ENCODE measurements around the gene ARID4B.

Gene ARID4B

GRCh38 chr1:235131961-235132360 lies 196.0 kb downstream of the ARID4B start:
- H3K27ac ChIP-seq (ENCODE audit: extremely low read depth, low read depth, low read length) = no peak overlapping the region
- POLR2A ChIA-PET = interaction anchor here (0.6 to 1.4 kb wide), 2 partner anchors 24 to 51 kb away, joined by 3 to 5 read pairs; no protein-coding TSS in a partner anchor
- H3K4me3 ChIP-seq (ENCODE audit: low read depth, low read length) = no peak overlapping the region
- no peaks in the 10 kb centered on the region for H3K9me3 ChIP-seq (ENCODE audit: control insufficient read depth, insufficient read depth, low read depth, low read length)
- no peaks in the 10 kb centered on the region for H3K4me1 ChIP-seq (ENCODE audit: control insufficient read depth, insufficient read depth, low read length)
- CTCF ChIA-PET = interaction anchor here (0.8 kb wide), 1 partner anchor 285 kb away, joined by 6 read pairs; no protein-coding TSS in a partner anchor
- TF ChIP-seq TRIM28 (IDR thresholded peaks at IDR 0.05; ENCODE audit: borderline replicate concordance, low read length) = no peak
- no peak for TF ChIP-seq GLI2 (tag by site-specific recombination; IDR thresholded peaks at IDR 0.05; ENCODE audit: borderline replicate concordance, low read depth)
- H3K36me3 ChIP-seq (ENCODE audit: control insufficient read depth in 2 of 2, insufficient read depth in 1 of 2, low read length in 2 of 2) = peaks cover 49 to 60% of the 10 kb centered on the region in 2 experiments

- H3K36me3 ChIP-seq (ENCODE audit: control insufficient read depth in 2 of 2, insufficient read depth in 1 of 2, low read length in 2 of 2) = peaks cover 47 to 58% of the 10 kb centered on the region in 2 experiments
- TF ChIP-seq ZNF292 (tag by site-specific recombination; IDR thresholded peaks at IDR 0.05; ENCODE audit: borderline replicate concordance, low read depth) = no peak
- TF ChIP-seq ZBTB21 (tag by site-specific recombination; IDR thresholded peaks at IDR 0.05) = no peak
- TF ChIP-seq ZNF404 (tag by site-specific recombination; IDR thresholded peaks at IDR 0.05) = no peak
- TF ChIP-seq ZNF544 (tag by site-specific recombination; IDR thresholded peaks at IDR 0.05) = no peak
- no peak for TF ChIP-seq ZNF239 (tag by site-specific recombination; IDR thresholded peaks at IDR 0.05)
- TF ChIP-seq ZNF692 (tag by site-specific recombination; IDR thresholded peaks at IDR 0.05) = no peak
- H3K27ac ChIP-seq (ENCODE audit: extremely low read depth, low read depth, low read length) = no peak overlapping the region
- POLR2A ChIA-PET = interaction anchor here (0.7 to 2.6 kb wide), 4 partner anchors 8 to 94 kb away, joined by 3 to 19 read pairs (median 9); partner anchors contain the start of gene RBM34
- H3K4me1 ChIP-seq (ENCODE audit: control insufficient read depth, insufficient read depth, low read length) = no peaks in the 10 kb centered on the region
- H3K9me3 ChIP-seq (ENCODE audit: control insufficient read depth, insufficient read depth, low read depth, low read length) = no peaks in the 10 kb centered on the region
- CTCF ChIA-PET = no interaction called here
- no peak overlapping the region for H3K4me3 ChIP-seq (ENCODE audit: low read depth, low read length)
These were observed 197.2 kb downstream of the ARID4B start for GRCh38 chr1:235130766-235131270.

- H3K4me3 ChIP-seq (ENCODE audit: low read depth, low read length) = no peak overlapping the region
- no peaks in the 10 kb centered on the region for H3K9me3 ChIP-seq (ENCODE audit: control insufficient read depth, insufficient read depth, low read depth, low read length)
- TF ChIP-seq GLI4 (tag by site-specific recombination; IDR thresholded peaks at IDR 0.05) = no peak
- no peak for TF ChIP-seq ZNF202 (tag by site-specific recombination; IDR thresholded peaks at IDR 0.05; ENCODE audit: borderline replicate concordance)
- 0 out of 2 replicates have a peak, but pooled peaks have one; percentile 11 for TF ChIP-seq SCRT1 (tag by site-specific recombination; IDR thresholded peaks at IDR 0.05; ENCODE audit: borderline replicate concordance)
- no peak for TF ChIP-seq ZNF366 (tag by site-specific recombination; conservative IDR thresholded peaks at IDR 0.05)
- CTCF ChIA-PET = interaction anchor here (0.6 kb wide), 1 partner anchor 248 kb away, joined by 3 read pairs; no protein-coding TSS in a partner anchor
- POLR2A ChIA-PET = interaction anchor here (0.7 to 2.6 kb wide), 5 partner anchors 9 to 95 kb away, joined by 3 to 19 read pairs (median 4); partner anchors contain the start of gene RBM34
- H3K36me3 ChIP-seq (ENCODE audit: control insufficient read depth in 2 of 2, insufficient read depth in 1 of 2, low read length in 2 of 2) = peaks cover 45 to 54% of the 10 kb centered on the region in 2 experiments
- no peak overlapping the region for H3K27ac ChIP-seq (ENCODE audit: extremely low read depth, low read depth, low read length)
- no peaks in the 10 kb centered on the region for H3K4me1 ChIP-seq (ENCODE audit: control insufficient read depth, insufficient read depth, low read length)
These were observed 198.0 kb downstream of the ARID4B start for GRCh38 chr1:235129774-235130570.

GRCh38 chr1:235128456-235129328 lies 199.3 kb downstream of the ARID4B start, which contains the start of gene TOMM20:
Gene TOMM20 (minus strand): TSS chr1:235128837. CDS start chr1:235128715, 122 bp downstream.
- H3K4me3 ChIP-seq (ENCODE audit: low read depth, low read length) = peak within 1 kb of the TSS; percentile 59
- peaks cover 41 to 58% of the 10 kb centered on the region in 2 experiments for H3K36me3 ChIP-seq (ENCODE audit: control insufficient read depth in 2 of 2, insufficient read depth in 1 of 2, low read length in 2 of 2)
- no peaks in the 10 kb centered on the region for H3K9me3 ChIP-seq (ENCODE audit: control insufficient read depth, insufficient read depth, low read depth, low read length)
- H3K4me1 ChIP-seq (ENCODE audit: control insufficient read depth, insufficient read depth, low read length) = peaks cover 2% of the 10 kb centered on the region; the same call in 1 of the 2 replicates
- ChIA-PET CTCF (interaction anchor here (0.7 kb wide), 1 partner anchor 812 kb away, joined by 3 read pairs; no protein-coding TSS in a partner anchor), POLR2A (interaction anchor here (0.8 to 2.6 kb wide), 9 partner anchors 9 to 32 kb away, joined by 3 to 19 read pairs (median 3); partner anchors contain the start of gene RBM34)
- peak within 1 kb of the TSS; percentile 91 for H3K27ac ChIP-seq (ENCODE audit: extremely low read depth, low read depth, low read length)
- TF ChIP-seq MEIS1 (CRISPR knock-in tag; IDR thresholded peaks at IDR 0.05; ENCODE audit: borderline replicate concordance) (no peak), ZNF394 (tag by site-specific recombination; IDR thresholded peaks at IDR 0.05; ENCODE audit: borderline replicate concordance) (no peak; the same call in 1 of the 2 replicates), ZNF776 (tag by site-specific recombination; IDR thresholded peaks at IDR 0.05; ENCODE audit: borderline replicate concordance) (no peak), ZNF692 (tag by site-specific recombination; IDR thresholded peaks at IDR 0.05) (peak; percentile 81), ZNF354C (tag by site-specific recombination; IDR thresholded peaks at IDR 0.05; ENCODE audit: borderline replicate concordance, low read depth) (no peak), YY2 (tag by site-specific recombination; IDR thresholded peaks at IDR 0.05) (peak; percentile 72), ZSCAN30 (tag by site-specific recombination; IDR thresholded peaks at IDR 0.05) (peak; percentile 86), ZNF37A (tag by site-specific recombination; IDR thresholded peaks at IDR 0.05) (no peak), ZNF645 (tag by site-specific recombination; IDR thresholded peaks at IDR 0.05) (no peak)
